ENCODE results near the gene TNFSF4.
"Not testable (repeated sequence)": the region's sequence is repeated elsewhere in the genome, so short reads cannot be mapped to it uniquely, and the experiment has no call there.

The TNFSF4 gene

GRCh38 chr1:173161510-173162221 lies 45.5 kb downstream of the TNFSF4 start:
- no peak for DNase-seq

- DNase-seq, result not testable (repeated sequence)
Measured at GRCh38 chr1:173153964-173154363, 53.2 kb downstream of the TNFSF4 start.

GRCh38 chr1:173153503-173153902 lies 53.6 kb downstream of the TNFSF4 start:
- DNase-seq, result no peak

- DNase-seq, result no peak
Measured at GRCh38 chr1:173152598-173152997, 54.5 kb downstream of the TNFSF4 start.

GRCh38 chr1:173150795-173151194 lies 56.3 kb downstream of the TNFSF4 start:
- DNase-seq, result no peak

- no peak for DNase-seq
Measured at GRCh38 chr1:173149887-173150286, 57.2 kb downstream of the TNFSF4 start.

- no peak for DNase-seq
Measured at GRCh38 chr1:173148971-173149370, 58.2 kb downstream of the TNFSF4 start.

GRCh38 chr1:173148545-173148944 lies 58.6 kb downstream of the TNFSF4 start:
- no peak for DNase-seq

GRCh38 chr1:173140733-173141132 lies 66.4 kb downstream of the TNFSF4 start:
- no peak for DNase-seq

GRCh38 chr1:173139706-173140105 lies 67.4 kb downstream of the TNFSF4 start:
- no peak for DNase-seq

GRCh38 chr1:173137107-173137706 lies 69.9 kb downstream of the TNFSF4 start:
- no peak for DNase-seq

- DNase-seq, result no peak
Measured at GRCh38 chr1:173134800-173135199, 72.3 kb downstream of the TNFSF4 start.

GRCh38 chr1:173134029-173134428 lies 73.1 kb downstream of the TNFSF4 start:
- no peak for DNase-seq

Data from DMS153 (cell line).